BJ (cell line): ENCODE data around the gene UCKL1. TPM values are rescaled to one million over a fixed set of nuclear protein-coding genes. Genes with fewer than 3 reads are reported as not detected.

Experiments used
- CTCF ChIA-PET: fragments of 350-600 bp; formaldehyde crosslinking; extraction: SDS; loops from one replicate; lab custom pipeline; 2021; ENCODE audit warnings: antibody characterized with exemption, inconsistent platforms; lab: Yijun Ruan, JAX
- POLR2A ChIA-PET: fragments of 300-600 bp; sonication (Branson Sonifier 250); formaldehyde crosslinking; extraction: SDS; loops from one replicate; lab custom pipeline; 2021; ENCODE audit warnings: antibody characterized with exemption; lab: Charles Lee
- DNase-seq: peaks from one replicate; pipeline ENCODE4 v3.0.0-alpha.2; 2011; ENCODE audit warnings: low read depth
- H3K27me3 ChIP-seq: 2 replicates; pipeline ENCODE4 v1.6.0; 2011; ENCODE audit warnings: low read length; ENCODE audit not compliant: control insufficient read depth, insufficient read depth
- H3K36me3 ChIP-seq: 2 replicates; pipeline ENCODE4 v1.5.1; 2011; ENCODE audit warnings: low read length; ENCODE audit not compliant: control insufficient read depth, insufficient read depth
- H3K4me3 ChIP-seq: 2 replicates; pipeline ENCODE4 v1.5.1; 2011; ENCODE audit warnings: low read depth, mild to moderate bottlenecking, control low read depth, low read length
- CTCF ChIP-seq: IDR thresholded peaks from 2 replicates; pipeline ENCODE4 v1.5.1; 2011; ENCODE audit warnings: low read depth, mild to moderate bottlenecking, control low read depth, inconsistent platforms, low read length, moderate library complexity; ENCODE audit not compliant: insufficient read depth
- polyA plus RNA-seq: library from polyadenylated mRNA; depleted of rRNA; stranded (reverse); fragments of >200 nt; gene quantifications from 2 replicates; pipeline ENCODE4 v1.2.3, GENCODE V29; 2011

Gene UCKL1
- polyA plus RNA-seq, 1 experiment, result 40.1 TPM

GRCh38 chr20:63929071-63929470, 27.1 kb downstream of the UCKL1 start:
- H3K36me3 ChIP-seq, result peaks cover 34% of the 10 kb centered on the region
- ChIA-PET CTCF (interaction anchor here (0.6 kb wide), 1 partner anchor 28 kb away, joined by 3 read pairs; no protein-coding TSS in a partner anchor), POLR2A (no interaction called here)
- H3K27me3 ChIP-seq, result no peaks in the 10 kb centered on the region
- DNase-seq, result no peak
- TF ChIP-seq CTCF, result no peak
- no peak overlapping the region for H3K4me3 ChIP-seq

DNA sequence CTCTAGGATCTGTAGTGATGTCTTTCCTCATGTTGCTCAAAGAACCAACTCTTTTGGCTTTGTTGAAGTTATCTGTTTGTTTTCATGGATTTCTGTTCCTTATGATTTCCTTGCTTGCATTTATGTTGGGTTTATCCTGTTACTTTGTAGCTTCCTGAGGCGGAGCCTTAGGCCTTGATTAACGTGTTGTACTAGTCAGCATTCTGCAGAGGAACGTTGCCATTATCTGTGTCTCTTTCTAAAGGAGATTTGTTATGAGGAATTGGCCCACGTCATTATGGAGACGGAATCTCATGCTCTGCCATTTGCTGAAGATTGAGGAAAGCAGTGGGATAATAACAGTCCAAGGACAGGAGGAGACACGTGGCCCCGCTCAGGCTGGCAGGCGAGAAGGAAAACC, 29.9 kb downstream of the UCKL1 start:
- ChIA-PET POLR2A (no interaction called here), CTCF (no interaction called here)
- TF ChIP-seq CTCF, result no peak
- Histone ChIP-seq H3K27me3 (no peaks in the 10 kb centered on the region), H3K36me3 (peaks cover 22% of the 10 kb centered on the region), H3K4me3 (no peak overlapping the region)
- no peak for DNase-seq

DNA sequence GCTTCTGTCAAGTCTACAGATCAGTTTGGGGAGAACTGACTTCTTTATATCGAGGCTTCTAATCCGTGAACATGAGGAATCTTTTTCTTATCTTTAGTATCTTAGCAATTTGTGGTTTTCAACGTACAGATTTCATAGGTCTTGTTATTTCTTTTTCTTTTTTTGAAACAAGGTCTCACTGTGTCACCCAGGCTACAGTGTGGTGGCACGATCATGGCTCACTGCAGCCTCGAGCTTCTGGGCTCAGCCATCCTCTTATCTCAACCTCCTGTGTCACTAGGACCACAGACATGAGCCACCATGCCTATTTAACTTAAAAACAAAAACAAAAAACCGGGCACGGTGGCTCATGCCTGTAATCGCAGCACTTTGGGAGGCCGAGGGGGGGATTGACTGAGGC, 32.0 kb downstream of the UCKL1 start:
- no peak overlapping the region for H3K4me3 ChIP-seq
- H3K36me3 ChIP-seq, result peaks cover 11% of the 10 kb centered on the region
- ChIA-PET POLR2A (no interaction called here), CTCF (no interaction called here)
- H3K27me3 ChIP-seq, result no peaks in the 10 kb centered on the region
- no peak for TF ChIP-seq CTCF
- DNase-seq, result no peak

- H3K36me3 ChIP-seq, result peaks cover 9% of the 10 kb centered on the region
- no peaks in the 10 kb centered on the region for H3K27me3 ChIP-seq
- H3K4me3 ChIP-seq, result no peak overlapping the region
- TF ChIP-seq CTCF, result no peak
- no peak for DNase-seq
- ChIA-PET CTCF (no interaction called here), POLR2A (no interaction called here)
These were observed 32.6 kb downstream of the UCKL1 start for GRCh38 chr20:63923651-63924050.

- POLR2A ChIA-PET, result no interaction called here
These were observed 36.0 kb downstream of the UCKL1 start for GRCh38 chr20:63920226-63920625.

More at GRCh38 chr20:63920226-63920625, 36.0 kb downstream of the UCKL1 start:
- DNase-seq, result no peak
- Histone ChIP-seq H3K4me3 (no peak overlapping the region), H3K36me3 (peaks cover 6% of the 10 kb centered on the region; the same call in 1 of the 2 replicates), H3K27me3 (no peaks in the 10 kb centered on the region)
- CTCF ChIA-PET, result interaction anchor here (1.3 kb wide), 1 partner anchor 14 kb away, joined by 4 read pairs; no protein-coding TSS in a partner anchor
- TF ChIP-seq CTCF, result no peak
